ENCODE measurements around the gene CTDP1.

- TF ChIP-seq CTCF (IDR thresholded peaks at IDR 0.05 in 4 of 5, conservative IDR thresholded peaks at IDR 0.05 in 1 of 5) (no peak), POLR2A (IDR thresholded peaks at IDR 0.05) (no peak)
These were observed 22.1 kb upstream of the CTDP1 start for GRCh38 chr18:79657342-79657996.

Measured in gastrocnemius medialis (tissue), 4 donors.